Memory B cell (primary cell): Measurements from ENCODE around the gene APH1B.
"Not testable (repeated sequence)": the region's sequence is repeated elsewhere in the genome, so short reads cannot be mapped to it uniquely, and the experiment has no call there.

ENCODE experiments used
- ATAC-seq: fragments of 150-1000 bp; cut with Tn5 transposase; 2 replicates; pipeline ENCODE4 v1.10.0; 2021; ENCODE audit warnings: low read depth, mild to moderate bottlenecking, moderate library complexity
- DNase-seq, 2 donors: peaks; one replicate each; pipeline ENCODE4 v3.0.0; 2022; ENCODE audit warnings: low spot score in 2 of 2
- H3K27ac Mint-ChIP-seq: one replicate; pipeline ENCODE4 v1.8.0; 2022; ENCODE audit warnings: mild to moderate bottlenecking, moderate library complexity, mixed read lengths
- H3K27me3 Mint-ChIP-seq: one replicate; pipeline ENCODE4 v1.8.0; 2022; ENCODE audit warnings: mixed read lengths
- H3K36me3 Mint-ChIP-seq: one replicate; pipeline ENCODE4 v1.8.0; 2022; ENCODE audit warnings: mild to moderate bottlenecking, mixed read lengths
- H3K4me1 Mint-ChIP-seq: one replicate; pipeline ENCODE4 v1.8.0; 2022; ENCODE audit warnings: mixed read lengths
- H3K4me3 Mint-ChIP-seq: one replicate; pipeline ENCODE4 v1.8.0; 2022; ENCODE audit warnings: mild to moderate bottlenecking, moderate library complexity, mixed read lengths
- H3K9me3 Mint-ChIP-seq: one replicate; pipeline ENCODE4 v1.8.0; 2022; ENCODE audit warnings: mixed read lengths

The APH1B gene

DNA sequence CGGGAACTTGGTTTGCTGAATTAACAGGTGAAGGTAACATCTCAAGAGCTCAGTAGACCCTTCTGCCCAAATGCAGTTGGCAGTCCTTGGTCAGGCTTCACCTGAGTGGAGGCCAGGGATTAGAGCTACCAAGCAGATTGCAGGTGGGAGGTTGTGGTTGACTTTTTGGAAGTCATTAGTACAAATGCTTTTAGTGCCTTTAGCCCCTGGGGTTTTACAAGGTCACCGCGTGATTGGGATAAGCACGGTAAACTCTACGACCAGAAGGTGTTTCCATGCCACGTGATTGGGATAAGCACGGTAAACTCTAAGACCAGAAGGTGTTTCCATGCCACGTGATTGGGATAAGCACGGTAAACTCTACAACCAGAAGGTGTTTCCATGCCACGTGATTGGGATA is 43.0 kb downstream of the APH1B start:
- not testable (repeated sequence) for H3K27me3 Mint-ChIP-seq, H3K27ac Mint-ChIP-seq, DNase-seq, ATAC-seq, H3K36me3 Mint-ChIP-seq, H3K4me1 Mint-ChIP-seq, H3K9me3 Mint-ChIP-seq, H3K4me3 Mint-ChIP-seq

DNA sequence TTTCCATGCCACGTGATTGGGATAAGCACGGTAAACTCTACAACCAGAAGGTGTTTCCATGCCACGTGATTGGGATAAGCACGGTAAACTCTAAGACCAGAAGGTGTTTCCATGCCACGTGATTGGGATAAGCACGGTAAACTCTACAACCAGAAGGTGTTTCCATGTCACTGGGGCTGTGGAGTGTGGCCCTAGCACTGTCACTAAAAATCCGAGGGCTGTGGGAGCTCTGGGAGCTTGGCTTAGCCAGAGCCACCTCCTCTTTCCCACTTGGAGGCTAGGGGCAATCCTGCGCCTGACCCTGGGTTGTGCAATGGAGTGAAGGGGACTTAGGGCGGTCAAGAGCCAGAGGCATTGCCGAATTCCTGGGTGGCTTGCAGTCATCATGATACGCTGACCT is 43.6 kb downstream of the APH1B start:
- not testable (repeated sequence) for DNase-seq, H3K36me3 Mint-ChIP-seq, H3K27me3 Mint-ChIP-seq, H3K4me1 Mint-ChIP-seq, H3K27ac Mint-ChIP-seq, H3K9me3 Mint-ChIP-seq, ATAC-seq, H3K4me3 Mint-ChIP-seq

DNA sequence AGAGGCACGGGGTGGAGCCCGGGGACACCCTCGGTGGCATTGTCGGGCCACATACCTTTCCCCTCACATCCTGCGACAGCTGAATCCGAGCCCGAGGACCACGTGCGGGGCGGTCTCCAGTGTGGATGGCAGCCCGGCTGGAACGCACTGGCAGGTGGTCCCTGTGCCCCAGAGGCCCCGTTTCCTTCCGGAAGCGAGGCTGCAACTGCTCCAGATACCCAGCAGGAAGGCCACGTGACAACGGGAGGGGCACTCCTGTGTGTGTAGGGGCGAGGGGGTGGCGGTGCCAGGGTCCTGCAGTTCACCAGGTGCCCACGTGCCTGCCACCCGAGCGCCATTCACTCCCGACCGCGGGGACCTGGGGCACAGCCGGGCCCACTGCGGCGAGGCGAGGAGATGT is 44.1 kb downstream of the APH1B start:
- Mint-ChIP-seq H3K36me3 (no peaks in the 10 kb centered on the region), H3K27ac (no peak overlapping the region), H3K27me3 (no peaks in the 10 kb centered on the region), H3K4me1 (peaks cover 2% of the 10 kb centered on the region), H3K9me3 (no peaks in the 10 kb centered on the region), H3K4me3 (no peak overlapping the region)
- DNase-seq (no peak), ATAC-seq (no peak)

DNA sequence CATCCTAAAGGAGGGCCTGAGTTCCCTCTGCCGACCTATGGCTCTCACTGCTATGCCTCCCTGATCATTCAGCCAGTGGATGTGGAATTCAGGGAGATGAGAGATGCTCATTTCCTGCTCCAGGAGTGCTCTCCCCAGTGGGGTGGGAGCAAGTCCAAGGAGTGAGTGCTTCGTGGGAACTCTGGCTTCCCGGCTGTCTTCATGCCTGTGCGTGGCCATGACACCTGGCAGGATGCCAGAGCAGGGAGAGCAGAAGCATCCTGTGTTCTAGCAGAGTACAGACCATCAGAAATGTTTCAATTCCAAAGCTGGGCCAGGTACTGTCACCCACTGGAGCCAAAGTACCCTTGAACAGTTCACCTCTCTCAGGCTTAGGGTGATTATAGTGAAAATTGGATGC is 45.1 kb downstream of the APH1B start:
- Mint-ChIP-seq H3K4me1 (no peaks in the 10 kb centered on the region), H3K36me3 (no peaks in the 10 kb centered on the region), H3K27me3 (peaks cover under 1% of the 10 kb centered on the region), H3K4me3 (no peak overlapping the region), H3K27ac (no peak overlapping the region), H3K9me3 (no peaks in the 10 kb centered on the region)
- DNase-seq, result no peak
- ATAC-seq, result no peak

DNA sequence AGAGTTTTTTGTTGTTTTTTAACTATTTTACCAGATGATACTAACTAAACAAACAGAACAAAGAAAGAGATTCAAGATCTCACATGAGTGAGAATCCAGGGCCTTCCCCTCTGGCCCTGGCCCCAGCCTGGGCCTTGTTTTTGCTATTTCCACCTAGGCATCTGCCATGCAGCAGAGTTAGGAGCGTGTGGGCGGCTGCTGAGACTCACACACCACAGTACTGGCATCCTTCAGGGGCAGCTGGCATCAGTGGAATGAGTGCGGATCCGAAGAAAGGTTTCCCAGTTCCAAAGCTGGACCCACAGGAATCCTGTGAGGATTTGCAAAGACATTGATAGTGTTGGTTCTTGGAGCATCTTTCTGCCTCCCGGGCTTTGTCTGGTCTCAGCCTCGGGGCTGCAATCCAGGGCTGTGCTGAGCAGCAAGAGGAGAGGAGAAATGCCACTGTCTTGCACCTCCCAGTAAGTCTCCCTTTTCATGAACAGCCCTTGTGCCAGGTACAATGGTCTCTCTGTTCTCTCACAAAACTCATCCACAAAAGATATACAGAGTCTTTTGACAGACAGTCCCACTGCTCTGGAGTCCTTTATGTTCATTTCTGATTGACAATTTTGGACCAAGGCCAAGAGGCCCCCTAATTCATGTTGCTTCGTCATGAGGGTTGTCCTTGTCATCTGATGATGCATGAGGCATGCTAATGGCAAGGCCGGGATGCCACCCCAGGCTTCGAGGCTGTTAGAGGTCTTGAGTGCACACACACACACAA is 46.6 kb downstream of the APH1B start:
- H3K9me3 Mint-ChIP-seq, result no peaks in the 10 kb centered on the region
- ATAC-seq (no peak), DNase-seq (no peak)
- no peaks in the 10 kb centered on the region for H3K4me1 Mint-ChIP-seq
- H3K36me3 Mint-ChIP-seq, result no peaks in the 10 kb centered on the region
- peaks cover 4% of the 10 kb centered on the region for H3K27me3 Mint-ChIP-seq
- no peak overlapping the region for H3K27ac Mint-ChIP-seq
- H3K4me3 Mint-ChIP-seq, result no peak overlapping the region

DNA sequence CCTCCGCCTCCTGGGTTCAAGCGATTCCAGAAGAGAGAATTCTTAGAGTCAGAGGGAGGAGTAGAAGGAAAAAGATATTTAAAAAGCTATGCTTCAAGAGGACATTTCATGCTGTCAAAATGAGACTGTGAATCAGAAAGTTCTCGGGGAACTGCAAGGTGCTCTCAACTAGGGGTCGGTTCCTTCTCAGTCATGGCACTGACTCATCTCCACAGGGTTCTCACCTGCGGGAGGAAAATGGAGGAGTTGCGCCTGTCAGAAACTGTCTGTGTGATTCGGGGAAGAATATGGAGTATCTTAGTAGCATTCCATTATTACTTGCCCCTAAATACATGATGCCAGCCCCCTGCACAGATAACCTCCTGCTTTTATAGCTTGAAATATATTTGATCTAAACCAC is 47.4 kb downstream of the APH1B start:
- Mint-ChIP-seq H3K4me3 (no peak overlapping the region), H3K27ac (no peak overlapping the region), H3K36me3 (no peaks in the 10 kb centered on the region), H3K4me1 (no peaks in the 10 kb centered on the region), H3K9me3 (no peaks in the 10 kb centered on the region), H3K27me3 (peaks cover 4% of the 10 kb centered on the region)
- DNase-seq (no peak), ATAC-seq (no peak)

DNA sequence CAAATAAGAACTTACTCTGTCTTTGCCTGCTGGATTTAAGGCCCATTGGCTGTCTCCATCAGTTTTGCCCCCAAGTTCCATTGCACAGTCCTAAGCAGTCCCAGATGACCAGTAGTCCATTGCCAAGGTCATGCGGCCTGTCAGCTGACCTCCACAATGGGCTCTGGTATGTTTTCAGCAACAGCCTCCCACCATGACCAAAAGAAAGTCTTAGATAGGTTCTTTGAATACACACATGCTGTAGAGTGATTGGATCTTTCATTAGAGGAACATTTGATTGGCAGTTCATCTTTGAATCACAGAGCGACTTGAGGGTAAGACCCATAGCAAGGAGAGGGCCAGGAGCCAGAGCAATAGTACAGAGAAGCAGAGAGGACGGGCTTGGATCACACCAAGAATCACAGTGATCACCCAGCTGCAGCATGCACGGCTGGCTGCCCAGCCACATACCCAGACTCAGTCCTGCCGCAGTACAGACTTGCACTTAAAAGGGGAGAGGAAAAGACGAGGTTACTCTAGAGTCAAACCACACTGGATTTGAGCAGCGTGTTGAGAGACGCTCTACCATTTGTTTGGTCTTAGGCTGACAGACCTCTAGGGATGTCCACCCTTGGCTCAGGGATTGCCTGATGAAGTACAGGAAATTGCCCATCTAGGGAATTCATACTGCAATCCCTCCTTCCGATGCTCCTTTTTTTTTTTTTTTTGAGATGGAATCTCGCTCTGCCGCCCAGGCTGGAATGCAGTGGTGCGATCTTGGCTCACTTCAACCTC is 50.4 kb downstream of the APH1B start:
- Mint-ChIP-seq H3K4me1 (no peaks in the 10 kb centered on the region), H3K27ac (no peak overlapping the region), H3K36me3 (no peaks in the 10 kb centered on the region), H3K4me3 (no peak overlapping the region), H3K27me3 (peaks cover 5% of the 10 kb centered on the region), H3K9me3 (no peaks in the 10 kb centered on the region)
- no peak for DNase-seq
- no peak for ATAC-seq

DNA sequence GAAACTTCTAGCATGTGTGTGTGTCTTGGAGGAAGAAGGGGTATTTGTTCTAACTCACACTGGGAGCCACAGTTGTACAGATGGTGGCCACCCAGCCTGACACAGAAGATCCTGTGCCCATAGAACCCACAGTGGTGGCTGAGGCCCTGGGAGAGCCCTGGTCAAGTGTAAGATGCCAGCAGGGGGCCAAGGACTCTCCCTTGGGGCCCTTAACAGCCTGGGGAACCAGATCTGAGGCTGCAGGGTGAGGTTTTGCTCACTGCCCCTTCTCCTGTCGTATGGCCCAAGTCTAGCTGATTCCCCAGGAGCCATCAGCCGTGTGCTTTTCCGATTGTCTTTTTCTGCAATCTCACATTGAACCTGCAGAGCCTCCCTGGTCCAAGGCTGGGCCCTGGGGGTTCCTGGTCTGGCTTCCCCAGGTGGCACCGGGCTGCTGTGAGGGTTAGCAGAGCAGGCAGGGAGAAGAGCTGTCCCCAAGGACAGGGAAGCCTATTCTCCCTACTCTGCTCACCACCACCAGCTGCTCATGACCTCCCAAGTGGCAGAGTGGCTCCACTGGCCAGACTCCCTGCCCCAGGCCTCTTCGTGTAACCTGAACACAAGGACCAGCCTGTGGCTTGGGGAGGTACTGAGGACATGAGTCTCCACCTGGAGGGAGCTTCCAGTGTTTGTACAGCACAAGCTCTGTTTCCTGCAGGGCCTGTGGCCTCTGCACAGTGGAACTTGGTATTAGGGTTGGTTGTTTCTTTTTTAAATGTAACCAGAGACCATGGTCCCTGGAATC is 52.4 kb downstream of the APH1B start:
- no peak overlapping the region for H3K4me3 Mint-ChIP-seq
- peaks cover 6% of the 10 kb centered on the region for H3K27me3 Mint-ChIP-seq
- H3K9me3 Mint-ChIP-seq, result no peaks in the 10 kb centered on the region
- ATAC-seq, result no peak
- DNase-seq, result no peak
- H3K4me1 Mint-ChIP-seq, result no peaks in the 10 kb centered on the region
- H3K27ac Mint-ChIP-seq, result no peak overlapping the region
- no peaks in the 10 kb centered on the region for H3K36me3 Mint-ChIP-seq

DNA sequence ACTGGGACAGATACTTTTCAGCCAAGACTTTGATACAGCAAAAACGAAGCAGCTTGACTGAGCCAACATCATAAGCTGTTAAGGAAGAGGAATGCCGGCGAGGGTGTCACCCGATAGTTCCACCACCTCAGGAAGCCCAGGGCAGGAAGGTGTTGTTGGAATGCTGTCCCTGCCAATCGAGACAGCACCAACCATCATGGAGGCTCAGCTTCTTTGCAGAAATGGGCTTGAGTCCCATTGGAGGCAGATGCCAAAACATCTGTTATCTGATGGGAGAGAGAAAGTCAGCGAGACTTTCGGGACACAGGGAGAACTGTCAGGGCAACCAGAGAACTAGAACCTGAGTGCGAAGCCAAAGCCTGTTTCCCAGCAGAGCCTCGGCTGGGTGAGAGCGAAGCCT is 53.5 kb downstream of the APH1B start:
- ATAC-seq (no peak), DNase-seq (no peak)
- Mint-ChIP-seq H3K4me1 (no peaks in the 10 kb centered on the region), H3K36me3 (no peaks in the 10 kb centered on the region), H3K9me3 (no peaks in the 10 kb centered on the region), H3K27ac (no peak overlapping the region), H3K27me3 (peaks cover 6% of the 10 kb centered on the region), H3K4me3 (no peak overlapping the region)

DNA sequence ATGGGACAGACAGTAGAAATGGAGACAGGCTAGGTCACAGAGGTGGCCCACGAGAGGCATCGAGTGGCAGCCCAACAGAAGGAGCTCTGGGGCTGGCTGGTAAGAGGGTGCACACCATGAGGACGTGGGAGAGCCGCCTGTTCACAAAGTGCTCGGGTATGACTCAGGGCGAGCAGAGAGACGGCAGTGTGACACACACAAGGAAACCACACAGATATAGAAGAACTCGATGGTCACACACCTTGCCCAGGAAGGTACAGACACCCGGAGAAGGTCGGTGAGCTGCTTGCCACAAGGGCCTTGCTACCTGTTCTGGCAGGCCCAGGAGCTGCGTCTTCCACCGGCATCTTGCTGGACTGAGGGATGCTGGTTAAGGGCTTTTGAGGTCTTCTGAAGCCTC is 54.1 kb downstream of the APH1B start:
- no peaks in the 10 kb centered on the region for H3K4me1 Mint-ChIP-seq
- ATAC-seq (no peak), DNase-seq (no peak)
- H3K27me3 Mint-ChIP-seq, result peaks cover 6% of the 10 kb centered on the region
- H3K36me3 Mint-ChIP-seq, result no peaks in the 10 kb centered on the region
- no peak overlapping the region for H3K4me3 Mint-ChIP-seq
- H3K27ac Mint-ChIP-seq, result no peak overlapping the region
- H3K9me3 Mint-ChIP-seq, result no peaks in the 10 kb centered on the region

DNA sequence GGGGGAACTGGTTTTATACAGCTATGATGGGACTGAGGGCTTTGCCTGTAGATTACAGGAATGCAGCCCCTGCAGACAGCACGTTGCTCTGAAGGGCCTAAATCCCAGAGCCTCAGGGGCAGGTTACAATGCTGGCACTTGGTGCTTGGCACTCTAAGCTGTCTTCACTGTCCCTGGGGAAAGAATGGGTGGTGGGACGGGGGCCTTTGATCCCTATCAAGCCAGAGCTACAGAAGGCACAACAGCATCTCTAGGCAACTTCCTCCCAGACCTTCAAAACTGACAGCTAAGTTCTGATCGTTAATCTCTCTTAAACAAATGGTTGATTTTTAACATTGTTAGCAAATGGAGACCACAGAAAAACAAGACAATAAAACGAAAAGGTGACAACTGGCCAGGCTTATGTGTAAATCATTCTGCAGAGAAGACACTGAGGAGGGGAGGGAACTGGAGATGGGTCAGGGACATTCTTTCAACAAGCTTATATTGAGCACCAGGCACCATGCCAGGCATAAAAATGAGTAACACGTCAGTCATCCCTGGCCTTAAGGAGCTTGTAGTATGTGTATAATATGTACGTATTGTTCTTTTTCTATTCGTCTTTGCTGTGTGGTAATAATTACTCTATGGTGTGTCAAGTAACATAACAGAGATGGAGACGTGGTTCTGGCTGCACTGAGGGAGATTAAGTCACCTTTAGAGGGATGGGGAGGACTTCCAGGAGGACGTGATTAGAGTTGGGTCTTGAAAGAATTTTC is 55.1 kb downstream of the APH1B start:
- Mint-ChIP-seq H3K4me1 (no peaks in the 10 kb centered on the region), H3K27me3 (peaks cover 5% of the 10 kb centered on the region), H3K27ac (no peak overlapping the region), H3K9me3 (no peaks in the 10 kb centered on the region), H3K36me3 (no peaks in the 10 kb centered on the region), H3K4me3 (no peak overlapping the region)
- DNase-seq (no peak), ATAC-seq (no peak)

DNA sequence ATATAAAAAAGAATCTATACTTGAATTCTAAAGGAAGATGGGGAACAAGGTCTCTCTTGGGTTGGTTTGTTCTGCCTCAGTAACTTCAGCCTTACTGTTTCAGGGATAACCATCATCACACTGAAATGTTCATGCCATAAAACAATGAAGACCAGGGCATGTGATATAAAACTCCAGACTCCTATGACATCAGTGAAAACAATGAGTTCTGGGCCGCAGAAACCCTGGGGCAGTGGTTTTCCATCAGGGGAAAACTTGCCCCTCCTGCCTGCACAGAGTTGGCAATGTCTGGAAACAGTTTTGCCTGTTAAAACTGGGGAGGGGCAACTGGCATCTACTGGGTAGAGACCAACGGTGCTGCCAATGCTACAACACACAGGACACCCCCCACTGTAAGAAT is 57.4 kb downstream of the APH1B start:
- DNase-seq (no peak), ATAC-seq (no peak)
- H3K27ac Mint-ChIP-seq, result no peak overlapping the region

DNA sequence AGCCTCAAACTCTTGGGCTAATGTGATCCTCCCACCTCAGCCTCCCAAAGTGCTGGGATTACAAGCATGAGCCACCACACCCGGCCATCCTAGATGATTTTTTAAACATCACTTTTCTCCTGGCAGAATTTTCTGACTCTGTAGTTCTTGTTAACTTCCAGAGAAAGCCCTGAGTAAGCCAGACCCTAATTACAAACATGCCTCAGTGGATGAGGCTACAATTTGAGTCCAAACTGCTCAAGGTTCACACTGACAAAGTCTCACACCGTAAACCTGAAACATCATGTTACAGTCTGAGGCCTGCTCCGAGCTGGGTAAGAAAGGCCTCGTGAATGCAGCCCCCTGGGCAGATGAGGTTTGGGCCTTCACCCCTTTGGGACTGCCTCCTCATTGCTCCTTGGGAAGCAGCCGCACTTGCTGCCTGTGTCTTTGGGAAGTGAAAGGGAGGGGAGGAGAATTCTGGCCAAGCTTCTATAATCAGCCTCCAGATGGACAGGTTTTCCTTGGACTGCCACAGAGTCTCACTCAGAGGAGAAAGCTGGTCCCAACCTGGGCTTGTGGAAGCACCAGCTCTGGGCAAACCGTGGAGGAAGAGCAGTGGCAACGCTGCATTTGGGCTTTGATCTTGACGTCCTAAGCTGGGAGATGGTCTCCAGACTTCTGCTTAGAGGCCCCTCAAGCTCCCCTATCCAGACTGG is 58.3 kb downstream of the APH1B start:
- Mint-ChIP-seq H3K9me3 (no peaks in the 10 kb centered on the region), H3K27ac (no peak overlapping the region), H3K36me3 (no peaks in the 10 kb centered on the region), H3K4me3 (no peak overlapping the region), H3K27me3 (peaks cover 3% of the 10 kb centered on the region), H3K4me1 (no peaks in the 10 kb centered on the region)
- no peak for ATAC-seq
- no peak for DNase-seq

More for the DNA sequence above, 57.4 kb downstream of the APH1B start:
- H3K9me3 Mint-ChIP-seq, result no peaks in the 10 kb centered on the region
- H3K36me3 Mint-ChIP-seq, result no peaks in the 10 kb centered on the region
- H3K4me3 Mint-ChIP-seq, result no peak overlapping the region
- peaks cover 2% of the 10 kb centered on the region for H3K27me3 Mint-ChIP-seq
- H3K4me1 Mint-ChIP-seq, result no peaks in the 10 kb centered on the region
